ENCODE data around the gene MKLN1. TPM values are rescaled to one million over a fixed set of nuclear protein-coding genes. Genes with fewer than 3 reads are reported as not detected.

The MKLN1 gene
- total and polyA plus RNA-seq, 10 of the 15 experiments (the other 5 are each of a cell fraction or from before 2014, with no cell fraction given) = 13.6 to 55.8 (median 29.3) TPM

DNA sequence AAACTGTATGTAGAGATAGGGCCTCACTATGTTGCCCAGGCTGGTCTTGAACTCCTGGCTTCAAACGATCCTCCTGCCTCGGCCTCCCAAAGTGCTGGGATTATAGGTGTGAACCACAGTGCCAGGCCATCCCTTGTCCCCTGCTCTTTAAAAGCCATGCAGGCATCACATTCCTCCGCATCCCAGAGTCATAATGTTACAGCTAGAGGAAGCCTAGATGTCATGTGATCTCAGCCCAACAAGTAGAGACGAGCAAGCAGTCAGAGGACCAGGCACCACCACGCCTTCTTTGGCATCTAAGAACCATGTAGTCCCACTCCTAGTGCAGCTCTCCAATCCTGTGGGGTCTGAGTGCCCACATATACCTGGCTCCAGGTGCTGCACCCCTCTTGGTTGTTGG, 215.6 kb downstream of the MKLN1 start:
- Histone ChIP-seq H3K9me3 (replicated peaks; ENCODE audit: control insufficient read depth, insufficient read depth, low read length) (no peaks in the 10 kb centered on the region), H3K4me1 (ENCODE audit: control insufficient read depth, insufficient read depth, low read length) (peaks cover 2% of the 10 kb centered on the region; the same call in 1 of the 2 replicates), H3K36me3 (ENCODE audit: control insufficient read depth in 2 of 2, insufficient read depth in 2 of 2, low read length in 1 of 2) (no peaks in the 10 kb centered on the region), H4K20me1 (ENCODE audit: control insufficient read depth, insufficient read depth) (no peaks in the 10 kb centered on the region), H3K4me2 (ENCODE audit: control insufficient read depth, insufficient read depth) (no peak overlapping the region), H3K27me3 (replicated peaks in 1 of 2; ENCODE audit: control insufficient read depth in 2 of 2, insufficient read depth in 2 of 2, low read length in 1 of 2) (no peaks in the 10 kb centered on the region), H2AFZ (ENCODE audit: control insufficient read depth, low read depth, low read length) (no peak overlapping the region), H3K27ac (ENCODE audit: control insufficient read depth, insufficient read depth) (no peak overlapping the region), H3K79me2 (ENCODE audit: control insufficient read depth, insufficient read depth, low read length) (no peaks in the 10 kb centered on the region), H3K9ac (ENCODE audit: control insufficient read depth, insufficient read depth, low read length) (no peak overlapping the region), H3K4me3 (no peak overlapping the region)
- no TSS peak for BruUV-seq (replicated peaks)
- RAD21 ChIA-PET (ENCODE audit: unreplicated experiment) = no interaction called here
- intact Hi-C loops (cut with micrococcal nuclease; ENCODE audit: unreplicated experiment) = loop anchor here (10.0 kb wide), 1 partner anchor 112 kb away; no protein-coding TSS in a partner anchor
- TF ChIP-seq BHLHE40 (IDR thresholded peaks at IDR 0.05; ENCODE audit: borderline replicate concordance in 1 of 2, low read depth in 2 of 2, low read length in 1 of 2) (no peak), MTA2 (IDR thresholded peaks at IDR 0.05; ENCODE audit: low read depth) (no peak), TCF7 (IDR thresholded peaks at IDR 0.05; ENCODE audit: borderline replicate concordance) (no peak), SREBF1 (IDR thresholded peaks at IDR 0.05; ENCODE audit: low read length) (no peak), FOXK2 (IDR thresholded peaks at IDR 0.05) (no peak), MEF2B (IDR thresholded peaks at IDR 0.05; ENCODE audit: partially characterized antibody, poor library complexity, severe bottlenecking) (no peak), PAX5 (IDR thresholded peaks at IDR 0.05; ENCODE audit: borderline replicate concordance, low read depth, low read length) (no peak), HDAC2 (IDR thresholded peaks at IDR 0.05) (no peak)
- TF ChIP-seq, protein P1, sequence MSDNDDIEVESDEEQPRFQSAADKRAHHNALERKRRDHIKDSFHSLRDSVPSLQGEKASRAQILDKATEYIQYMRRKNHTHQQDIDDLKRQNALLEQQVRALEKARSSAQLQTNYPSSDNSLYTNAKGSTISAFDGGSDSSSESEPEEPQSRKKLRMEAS (IDR thresholded peaks at IDR 0.05; ENCODE audit: low read depth, low read length) = no peak
- POLR2A ChIA-PET = no interaction called here
- SMC1A ChIA-PET (ENCODE audit: uncharacterized antibody, unreplicated experiment) = interaction anchor here (0.9 kb wide), 1 partner anchor 30 kb away, joined by 3 read pairs; no protein-coding TSS in a partner anchor
- in situ Hi-C loops (cut with MboI) = no loop called here
- CTCF ChIA-PET = interaction anchor here (1.2 to 2.2 kb wide), 3 partner anchors 8 to 32 kb away, joined by 3 to 6 read pairs (median 3); no protein-coding TSS in a partner anchor
- FAIRE-seq (no peak), ATAC-seq (no peak), DNase-seq (ENCODE audit: low read depth, low spot score) (no peak)
- 43% methylated on average over 5 of the region's 5 CpGs for WGBS (ENCODE audit: insufficient coverage, insufficient replicate concordance, low lambda C conversion rate, missing lambda C conversion rate)

Data from GM12878 (cell line).